Panc1 (cell line): ENCODE measurements around the gene OLFML2A.

Source experiments
- CTCF ChIP-seq: fragments of 450-650 bp; IDR thresholded peaks from 2 replicates; pipeline ENCODE4 v1.5.1; 2017; ENCODE audit warnings: mild to moderate bottlenecking
- SIN3A ChIP-seq: IDR thresholded peaks from 2 replicates; pipeline ENCODE4 v1.6.1; 2012; ENCODE audit warnings: low read depth, mild to moderate bottlenecking, low read length, moderate library complexity, borderline replicate concordance; ENCODE audit not compliant: insufficient read depth
- TF ChIP-seq, protein P1 (sequence below), 2 experiments: IDR thresholded peaks; 2 replicates each; pipeline ENCODE4 v1.6.1; 2011 to 2012; ENCODE audit warnings: low read depth in 2 of 2, control low read depth in 1 of 2, low read length in 1 of 2, mild to moderate bottlenecking in 1 of 2, moderate library complexity in 1 of 2; ENCODE audit not compliant: insufficient read depth in 1 of 2

GRCh38 chr9:124800306-124801259 is 23.6 kb downstream of the OLFML2A start:
- TF ChIP-seq SIN3A: no peak
- TF ChIP-seq CTCF: no peak
- TF ChIP-seq, protein P1, sequence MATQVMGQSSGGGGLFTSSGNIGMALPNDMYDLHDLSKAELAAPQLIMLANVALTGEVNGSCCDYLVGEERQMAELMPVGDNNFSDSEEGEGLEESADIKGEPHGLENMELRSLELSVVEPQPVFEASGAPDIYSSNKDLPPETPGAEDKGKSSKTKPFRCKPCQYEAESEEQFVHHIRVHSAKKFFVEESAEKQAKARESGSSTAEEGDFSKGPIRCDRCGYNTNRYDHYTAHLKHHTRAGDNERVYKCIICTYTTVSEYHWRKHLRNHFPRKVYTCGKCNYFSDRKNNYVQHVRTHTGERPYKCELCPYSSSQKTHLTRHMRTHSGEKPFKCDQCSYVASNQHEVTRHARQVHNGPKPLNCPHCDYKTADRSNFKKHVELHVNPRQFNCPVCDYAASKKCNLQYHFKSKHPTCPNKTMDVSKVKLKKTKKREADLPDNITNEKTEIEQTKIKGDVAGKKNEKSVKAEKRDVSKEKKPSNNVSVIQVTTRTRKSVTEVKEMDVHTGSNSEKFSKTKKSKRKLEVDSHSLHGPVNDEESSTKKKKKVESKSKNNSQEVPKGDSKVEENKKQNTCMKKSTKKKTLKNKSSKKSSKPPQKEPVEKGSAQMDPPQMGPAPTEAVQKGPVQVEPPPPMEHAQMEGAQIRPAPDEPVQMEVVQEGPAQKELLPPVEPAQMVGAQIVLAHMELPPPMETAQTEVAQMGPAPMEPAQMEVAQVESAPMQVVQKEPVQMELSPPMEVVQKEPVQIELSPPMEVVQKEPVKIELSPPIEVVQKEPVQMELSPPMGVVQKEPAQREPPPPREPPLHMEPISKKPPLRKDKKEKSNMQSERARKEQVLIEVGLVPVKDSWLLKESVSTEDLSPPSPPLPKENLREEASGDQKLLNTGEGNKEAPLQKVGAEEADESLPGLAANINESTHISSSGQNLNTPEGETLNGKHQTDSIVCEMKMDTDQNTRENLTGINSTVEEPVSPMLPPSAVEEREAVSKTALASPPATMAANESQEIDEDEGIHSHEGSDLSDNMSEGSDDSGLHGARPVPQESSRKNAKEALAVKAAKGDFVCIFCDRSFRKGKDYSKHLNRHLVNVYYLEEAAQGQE (IDR thresholded peaks at IDR 0.05; ENCODE audit: insufficient read depth in 1 of 2, low read depth in 2 of 2, low read length in 1 of 2): no peak
